DMS53 treated with DMSO at 0.1 percent for 48 hours (cell line): ENCODE results near the gene CDAN1.
"Not testable (repeated sequence)": the region's sequence is repeated elsewhere in the genome, so short reads cannot be mapped to it uniquely, and the experiment has no call there.

Experiments
- DNase-seq: peaks from one replicate; lab custom pipeline; 2025; ENCODE audit not compliant: unreplicated experiment; lab: John Stamatoyannopoulos, UW

CDAN1 gene

GRCh38 chr15:42710662-42711061 lies 26.3 kb downstream of the CDAN1 start:
- DNase-seq, result no peak

GRCh38 chr15:42707873-42708544 lies 28.9 kb downstream of the CDAN1 start:
- DNase-seq, result no peak

- peak; percentile 63 for DNase-seq
Measured at GRCh38 chr15:42707068-42707467, 29.9 kb downstream of the CDAN1 start.

GRCh38 chr15:42705336-42705735 lies 31.6 kb downstream of the CDAN1 start:
- DNase-seq, result no peak

- DNase-seq, result peak; percentile 49
Measured at GRCh38 chr15:42704492-42704926, 32.4 kb downstream of the CDAN1 start.

GRCh38 chr15:42696626-42697025 lies 40.3 kb downstream of the CDAN1 start:
- DNase-seq, result no peak

- no peak for DNase-seq
Measured at GRCh38 chr15:42695527-42696071, 41.3 kb downstream of the CDAN1 start.

- no peak for DNase-seq
Measured at GRCh38 chr15:42694398-42694797, 42.5 kb downstream of the CDAN1 start.

- no peak for DNase-seq
Measured at GRCh38 chr15:42693942-42694341, 43.0 kb downstream of the CDAN1 start.

- DNase-seq, result no peak
Measured at GRCh38 chr15:42693496-42693895, 43.4 kb downstream of the CDAN1 start.

GRCh38 chr15:42692997-42693396 lies 43.9 kb downstream of the CDAN1 start:
- no peak for DNase-seq

- DNase-seq, result no peak
Measured at GRCh38 chr15:42692536-42692935, 44.4 kb downstream of the CDAN1 start.

- DNase-seq, result no peak
Measured at GRCh38 chr15:42691770-42692169, 45.2 kb downstream of the CDAN1 start.

GRCh38 chr15:42691308-42691707 lies 45.6 kb downstream of the CDAN1 start:
- no peak for DNase-seq

GRCh38 chr15:42688301-42688700 lies 48.6 kb downstream of the CDAN1 start:
- DNase-seq, result no peak

- DNase-seq, result no peak
Measured at GRCh38 chr15:42687740-42688139, 49.2 kb downstream of the CDAN1 start.

- no peak for DNase-seq
Measured at GRCh38 chr15:42686281-42686680, 50.6 kb downstream of the CDAN1 start.

- no peak for DNase-seq
Measured at GRCh38 chr15:42681119-42681518, 55.8 kb downstream of the CDAN1 start.

- DNase-seq, result not testable (repeated sequence)
Measured at GRCh38 chr15:42680142-42680482, 56.8 kb downstream of the CDAN1 start.

GRCh38 chr15:42679285-42680141 lies 57.4 kb downstream of the CDAN1 start:
- no peak for DNase-seq

- no peak for DNase-seq
Measured at GRCh38 chr15:42675021-42675420, 61.9 kb downstream of the CDAN1 start.

- no peak for DNase-seq
Measured at GRCh38 chr15:42674472-42674871, 62.5 kb downstream of the CDAN1 start.
